Measurements from ENCODE around the gene PHLPP1.
"Not testable (repeated sequence)": the region's sequence is repeated elsewhere in the genome, so short reads cannot be mapped to it uniquely, and the experiment has no call there.

PHLPP1 gene

GRCh38 chr18:62883937-62884735, 168.8 kb downstream of the PHLPP1 start:
- DNase-seq: no peak
- TF ChIP-seq POLR2A (IDR thresholded peaks at IDR 0.05; ENCODE audit: low read length) (no peak), GATA1 (IDR thresholded peaks at IDR 0.05; ENCODE audit: low read depth, low read length) (no peak)

- no peak for DNase-seq
- TF ChIP-seq GATA1 (IDR thresholded peaks at IDR 0.05; ENCODE audit: low read depth, low read length): no peak
- no peak for TF ChIP-seq POLR2A (IDR thresholded peaks at IDR 0.05; ENCODE audit: low read length)
Measured at GRCh38 chr18:62885804-62886203, 170.5 kb downstream of the PHLPP1 start.

- TF ChIP-seq GATA1 (IDR thresholded peaks at IDR 0.05; ENCODE audit: low read depth, low read length) (no peak), POLR2A (IDR thresholded peaks at IDR 0.05; ENCODE audit: low read length) (no peak)
Measured at GRCh38 chr18:62894681-62895390, 179.5 kb downstream of the PHLPP1 start.

GRCh38 chr18:62897153-62897552, 181.8 kb downstream of the PHLPP1 start:
- TF ChIP-seq POLR2A (IDR thresholded peaks at IDR 0.05; ENCODE audit: low read length): no peak
- TF ChIP-seq GATA1 (IDR thresholded peaks at IDR 0.05; ENCODE audit: low read depth, low read length): no peak
- DNase-seq: no peak

More at GRCh38 chr18:62894681-62895390, 179.5 kb downstream of the PHLPP1 start:
- no peak for DNase-seq

GRCh38 chr18:62898359-62898758, 183.0 kb downstream of the PHLPP1 start:
- DNase-seq: no peak
- no peak for TF ChIP-seq GATA1 (IDR thresholded peaks at IDR 0.05; ENCODE audit: low read depth, low read length)
- no peak for TF ChIP-seq POLR2A (IDR thresholded peaks at IDR 0.05; ENCODE audit: low read length)

GRCh38 chr18:62899534-62899933, 184.2 kb downstream of the PHLPP1 start:
- TF ChIP-seq GATA1 (IDR thresholded peaks at IDR 0.05; ENCODE audit: low read depth, low read length) (no peak), POLR2A (IDR thresholded peaks at IDR 0.05; ENCODE audit: low read length) (no peak)
- DNase-seq: no peak

- no peak for DNase-seq
- TF ChIP-seq POLR2A (IDR thresholded peaks at IDR 0.05; ENCODE audit: low read length) (no peak), GATA1 (IDR thresholded peaks at IDR 0.05; ENCODE audit: low read depth, low read length) (no peak)
Measured at GRCh38 chr18:62900132-62900883, 185.0 kb downstream of the PHLPP1 start.

GRCh38 chr18:62902776-62903175, 187.4 kb downstream of the PHLPP1 start:
- DNase-seq: no peak
- TF ChIP-seq GATA1 (IDR thresholded peaks at IDR 0.05; ENCODE audit: low read depth, low read length) (no peak), POLR2A (IDR thresholded peaks at IDR 0.05; ENCODE audit: low read length) (no peak)

GRCh38 chr18:62904396-62905285, 189.3 kb downstream of the PHLPP1 start:
- no peak for DNase-seq
- no peak for TF ChIP-seq GATA1 (IDR thresholded peaks at IDR 0.05; ENCODE audit: low read depth, low read length)
- no peak for TF ChIP-seq POLR2A (IDR thresholded peaks at IDR 0.05; ENCODE audit: low read length)

GRCh38 chr18:62912885-62913284, 197.5 kb downstream of the PHLPP1 start:
- TF ChIP-seq GATA1 (IDR thresholded peaks at IDR 0.05; ENCODE audit: low read depth, low read length): no peak
- no peak for TF ChIP-seq POLR2A (IDR thresholded peaks at IDR 0.05; ENCODE audit: low read length)

GRCh38 chr18:62913824-62914223, 198.5 kb downstream of the PHLPP1 start:
- not testable (repeated sequence) for DNase-seq

More at GRCh38 chr18:62912885-62913284, 197.5 kb downstream of the PHLPP1 start:
- DNase-seq: no peak

GRCh38 chr18:62914871-62915392, 199.6 kb downstream of the PHLPP1 start:
- no peak for TF ChIP-seq GATA1 (IDR thresholded peaks at IDR 0.05; ENCODE audit: low read depth, low read length)
- TF ChIP-seq POLR2A (IDR thresholded peaks at IDR 0.05; ENCODE audit: low read length): no peak
- no peak for DNase-seq

- peak in 1 of 2 experiments; percentile 7 for DNase-seq
- TF ChIP-seq GATA1 (IDR thresholded peaks at IDR 0.05; ENCODE audit: low read depth, low read length): no peak
- TF ChIP-seq POLR2A (IDR thresholded peaks at IDR 0.05; ENCODE audit: low read length): no peak
Measured at GRCh38 chr18:62918361-62918760, 203.0 kb downstream of the PHLPP1 start.
